Activated CD8-positive, alpha-beta T cell treated with anti-CD3 and anti-CD28 coated beads for 36 hours (primary cell): ENCODE measurements around the gene MUC6. TPM values are rescaled to one million over a fixed set of nuclear protein-coding genes. Genes with fewer than 3 reads are reported as not detected.

Experiments used
- total RNA-seq, 2 experiments: library from RNA; stranded (reverse); gene quantifications; one replicate each; pipeline ENCODE4 v1.2.3, GENCODE V29; 2021

MUC6 gene
- total RNA-seq, 2 experiments from 2014 or later = not detected

Other genes starting within 250 kb of the MUC6 start
- under 1 TPM; 0.20 to 0.25 TPM for gene CEND1, start 246.6 kb downstream of the MUC6 start, total RNA-seq
- gene SLC25A22, start 238.4 kb downstream of the MUC6 start, total RNA-seq = 10 to 100 TPM; 33.3 to 36.7 TPM
- gene PIDD1, start 231.5 kb downstream of the MUC6 start, total RNA-seq = 10 to 100 TPM; 29.9 to 30.6 TPM
- gene RPLP2, start 226.8 kb downstream of the MUC6 start, total RNA-seq = 1,000 to 10,000 TPM; 3,638 to 3,686 TPM
- 10 to 100 TPM; 29.7 to 32.0 TPM for gene PNPLA2, start 217.8 kb downstream of the MUC6 start, total RNA-seq
- 1 to 10 TPM; 2.1 to 2.4 TPM for gene CRACR2B, start 208.8 kb downstream of the MUC6 start, total RNA-seq
- 10 to 100 TPM; 45.9 to 46.5 TPM for gene CD151, start 203.8 kb downstream of the MUC6 start, total RNA-seq
- 10 to 100 TPM; 83.0 to 89.2 TPM for gene POLR2L, start 194.2 kb downstream of the MUC6 start, total RNA-seq
- 10 to 100 TPM; 15.4 to 16.0 TPM for gene TSPAN4, start 193.9 kb downstream of the MUC6 start, total RNA-seq
- gene CHID1, start 125.9 kb downstream of the MUC6 start, total RNA-seq = 10 to 100 TPM; 69.8 to 72.0 TPM
- gene AP2A2, start 110.8 kb downstream of the MUC6 start, total RNA-seq = 10 to 100 TPM; 34.0 to 34.6 TPM
- gene MUC2, start 38.2 kb upstream of the MUC6 start, total RNA-seq = not detected
- gene MUC5AC, start 121.2 kb upstream of the MUC6 start, total RNA-seq = not detected
- gene MUC5B, start 186.3 kb upstream of the MUC6 start, total RNA-seq = not detected